Endothelial cell of umbilical vein (primary cell): ENCODE data around the gene TLE3.

Source experiments
- EZH2 ChIP-seq: IDR thresholded peaks from 2 replicates; pipeline ENCODE4 v1.6.1; 2012; ENCODE audit warnings: borderline replicate concordance, low read depth, mild to moderate bottlenecking, moderate library complexity, low read length, inconsistent platforms; ENCODE audit not compliant: severe bottlenecking
- POLR2A ChIP-seq: IDR thresholded peaks from 2 replicates; pipeline ENCODE4 v1.6.1; 2012; ENCODE audit warnings: low read depth, mild to moderate bottlenecking, control low read depth, low read length
- POLR2AphosphoS5 ChIP-seq: IDR thresholded peaks from 2 replicates; pipeline ENCODE4 v1.6.1; 2012; ENCODE audit warnings: low read depth, mild to moderate bottlenecking, control low read depth, low read length, moderate library complexity; ENCODE audit not compliant: insufficient read depth
- TF ChIP-seq, protein P1 (sequence below), 2 donors: IDR thresholded peaks; 1 replicate in 1 of 2; 2 replicates in 1 of 2; pipeline ENCODE4 v1.5.1; 2011; ENCODE audit warnings: low read length in 2 of 2, mild to moderate bottlenecking in 2 of 2, moderate library complexity in 2 of 2, control low read depth in 1 of 2, inconsistent platforms in 1 of 2, low read depth in 1 of 2; ENCODE audit not compliant: insufficient read depth in 1 of 2; ENCODE audit errors: extremely low read depth in 1 of 2

DNA sequence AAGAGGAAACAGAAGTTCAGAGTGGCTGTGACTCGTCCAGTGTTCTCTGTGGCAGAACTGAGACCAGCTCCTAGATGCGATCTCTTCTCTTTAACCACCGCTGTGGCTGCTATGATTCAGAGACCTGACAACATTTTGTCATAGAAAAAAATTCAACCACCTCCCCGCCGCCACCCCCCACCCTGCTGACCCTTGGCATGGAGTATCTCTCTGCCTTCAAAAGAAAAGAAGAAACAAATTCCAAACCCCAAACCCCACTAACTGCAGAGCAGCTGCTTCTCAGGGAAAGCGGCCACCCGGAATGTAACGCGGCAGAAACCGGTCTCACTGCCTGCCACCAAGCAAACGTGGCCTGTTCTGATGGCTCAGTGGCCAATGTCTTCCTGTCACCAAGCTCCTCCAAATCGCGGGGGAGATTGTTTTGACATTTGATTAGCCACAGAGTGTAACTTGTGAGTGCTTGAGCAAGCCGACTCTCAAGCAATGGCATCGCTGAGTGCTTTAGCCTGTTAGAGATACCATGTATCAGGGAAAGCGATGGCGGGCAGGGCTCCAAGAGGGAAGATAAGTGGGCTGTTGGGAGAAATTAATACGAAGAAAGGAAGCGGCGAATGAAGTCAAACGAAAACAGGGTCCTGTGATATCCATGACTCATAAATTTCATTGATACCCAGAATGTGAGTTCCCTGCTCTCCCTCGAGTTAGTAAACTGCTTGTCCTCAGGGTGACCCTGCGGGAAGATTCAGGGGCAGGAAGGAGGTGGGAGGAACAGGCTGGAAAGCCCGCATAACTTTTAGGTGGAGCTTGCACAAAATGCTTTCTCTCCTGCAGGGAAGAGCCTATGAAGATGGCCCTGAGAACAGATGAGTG lies 44.8 kb upstream of the TLE3 start:
- TF ChIP-seq, protein P1, sequence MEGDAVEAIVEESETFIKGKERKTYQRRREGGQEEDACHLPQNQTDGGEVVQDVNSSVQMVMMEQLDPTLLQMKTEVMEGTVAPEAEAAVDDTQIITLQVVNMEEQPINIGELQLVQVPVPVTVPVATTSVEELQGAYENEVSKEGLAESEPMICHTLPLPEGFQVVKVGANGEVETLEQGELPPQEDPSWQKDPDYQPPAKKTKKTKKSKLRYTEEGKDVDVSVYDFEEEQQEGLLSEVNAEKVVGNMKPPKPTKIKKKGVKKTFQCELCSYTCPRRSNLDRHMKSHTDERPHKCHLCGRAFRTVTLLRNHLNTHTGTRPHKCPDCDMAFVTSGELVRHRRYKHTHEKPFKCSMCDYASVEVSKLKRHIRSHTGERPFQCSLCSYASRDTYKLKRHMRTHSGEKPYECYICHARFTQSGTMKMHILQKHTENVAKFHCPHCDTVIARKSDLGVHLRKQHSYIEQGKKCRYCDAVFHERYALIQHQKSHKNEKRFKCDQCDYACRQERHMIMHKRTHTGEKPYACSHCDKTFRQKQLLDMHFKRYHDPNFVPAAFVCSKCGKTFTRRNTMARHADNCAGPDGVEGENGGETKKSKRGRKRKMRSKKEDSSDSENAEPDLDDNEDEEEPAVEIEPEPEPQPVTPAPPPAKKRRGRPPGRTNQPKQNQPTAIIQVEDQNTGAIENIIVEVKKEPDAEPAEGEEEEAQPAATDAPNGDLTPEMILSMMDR (IDR thresholded peaks at IDR 0.05; ENCODE audit: extremely low read depth in 1 of 2, insufficient read depth in 1 of 2, low read depth in 1 of 2, low read length in 2 of 2), result no peak
- TF ChIP-seq POLR2A (no peak), POLR2AphosphoS5 (no peak), EZH2 (no peak)
